ENCODE measurements around the gene CASK. TPM values are rescaled to one million over a fixed set of nuclear protein-coding genes. Genes with fewer than 3 reads are reported as not detected.

Gene CASK
- total and polyA plus RNA-seq, 2 donors (not counting 1 experiment from before 2014, with no cell fraction given) = 27.4 to 78.3 TPM

DNA sequence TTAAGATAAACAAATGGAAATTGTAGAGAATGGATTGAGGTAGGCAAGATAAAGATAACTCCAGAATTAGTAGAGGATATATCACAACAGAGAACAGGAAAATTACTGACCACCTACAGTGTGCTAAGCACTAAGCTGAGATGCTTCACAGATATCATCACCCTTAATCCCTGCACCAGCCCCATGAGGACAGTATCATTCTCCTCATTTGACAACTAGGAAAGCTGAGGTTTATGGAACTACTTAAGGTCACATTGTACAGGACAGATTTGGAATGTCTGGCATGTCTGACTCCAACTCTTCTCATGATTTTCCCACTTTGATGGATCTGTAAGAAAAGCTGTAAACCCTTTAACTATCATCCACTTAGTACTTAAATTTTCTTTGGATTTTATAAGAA, 95.5 kb downstream of the CASK start:
- no peaks in the 10 kb centered on the region for H3K27me3 ChIP-seq (ENCODE audit: control insufficient read depth, insufficient read depth, low read length)
- H3K9me3 ChIP-seq (ENCODE audit: control insufficient read depth, insufficient read depth, low read depth, low read length) = no peaks in the 10 kb centered on the region
- DNase-seq (ENCODE audit: low read depth in 2 of 2) = peak in 1 of 2 donors; percentile 70
- H3K4me3 ChIP-seq (replicated peaks in 1 of 4; ENCODE audit: control extremely low read depth in 1 of 4, insufficient read depth in 1 of 4, low read depth in 3 of 4, low read length in 4 of 4) = no peak overlapping the region
- TF ChIP-seq EZH2 (IDR thresholded peaks at IDR 0.05; ENCODE audit: low read length, missing control alignments) = no peak
- TF ChIP-seq, protein P1, sequence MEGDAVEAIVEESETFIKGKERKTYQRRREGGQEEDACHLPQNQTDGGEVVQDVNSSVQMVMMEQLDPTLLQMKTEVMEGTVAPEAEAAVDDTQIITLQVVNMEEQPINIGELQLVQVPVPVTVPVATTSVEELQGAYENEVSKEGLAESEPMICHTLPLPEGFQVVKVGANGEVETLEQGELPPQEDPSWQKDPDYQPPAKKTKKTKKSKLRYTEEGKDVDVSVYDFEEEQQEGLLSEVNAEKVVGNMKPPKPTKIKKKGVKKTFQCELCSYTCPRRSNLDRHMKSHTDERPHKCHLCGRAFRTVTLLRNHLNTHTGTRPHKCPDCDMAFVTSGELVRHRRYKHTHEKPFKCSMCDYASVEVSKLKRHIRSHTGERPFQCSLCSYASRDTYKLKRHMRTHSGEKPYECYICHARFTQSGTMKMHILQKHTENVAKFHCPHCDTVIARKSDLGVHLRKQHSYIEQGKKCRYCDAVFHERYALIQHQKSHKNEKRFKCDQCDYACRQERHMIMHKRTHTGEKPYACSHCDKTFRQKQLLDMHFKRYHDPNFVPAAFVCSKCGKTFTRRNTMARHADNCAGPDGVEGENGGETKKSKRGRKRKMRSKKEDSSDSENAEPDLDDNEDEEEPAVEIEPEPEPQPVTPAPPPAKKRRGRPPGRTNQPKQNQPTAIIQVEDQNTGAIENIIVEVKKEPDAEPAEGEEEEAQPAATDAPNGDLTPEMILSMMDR (conservative IDR thresholded peaks at IDR 0.05 in 1 of 2, IDR thresholded peaks at IDR 0.05 in 1 of 2; ENCODE audit: low read depth in 1 of 2, low read length in 2 of 2) = no peak
- H3K36me3 ChIP-seq (ENCODE audit: control insufficient read depth, insufficient read depth, low read length) = no peaks in the 10 kb centered on the region
- H3K4me2 ChIP-seq (ENCODE audit: extremely low read depth, insufficient read depth, low read length) = no peak overlapping the region
- no peak overlapping the region for H2AFZ ChIP-seq (ENCODE audit: low read length)
- H4K20me1 ChIP-seq (ENCODE audit: control insufficient read depth, extremely low read depth, insufficient read depth, low read length) = no peaks in the 10 kb centered on the region
- H3K9ac ChIP-seq (ENCODE audit: insufficient read depth, low read length) = no peak overlapping the region
- peaks cover 2% of the 10 kb centered on the region for H3K4me1 ChIP-seq (ENCODE audit: control insufficient read depth, extremely low read depth, insufficient read depth, low read length)
- no peak overlapping the region for H3K27ac ChIP-seq (ENCODE audit: insufficient read depth, low read length)
- H3K79me2 ChIP-seq (ENCODE audit: control insufficient read depth, insufficient read depth, low read length) = no peaks in the 10 kb centered on the region

DNA sequence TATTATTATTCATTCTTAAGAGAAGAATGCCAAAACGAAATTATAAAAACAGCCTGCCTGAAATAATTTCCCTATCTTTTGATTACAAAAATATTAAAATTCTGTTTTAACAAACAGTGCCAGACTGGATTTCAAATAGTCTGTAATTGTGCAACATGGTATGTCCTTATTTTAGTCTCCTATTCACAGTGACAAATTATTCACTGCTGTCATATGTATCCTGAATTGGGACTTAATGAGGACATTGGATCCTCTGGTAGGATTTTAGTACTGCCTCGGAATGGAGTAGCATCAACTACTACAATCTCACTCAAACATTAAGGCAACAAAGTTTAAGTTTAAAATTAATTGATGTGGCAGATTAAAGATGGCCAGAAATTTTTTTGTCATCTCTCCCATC, 97.6 kb downstream of the CASK start:
- Histone ChIP-seq H3K27ac (ENCODE audit: insufficient read depth, low read length) (no peak overlapping the region), H3K27me3 (ENCODE audit: control insufficient read depth, insufficient read depth, low read length) (no peaks in the 10 kb centered on the region), H3K4me3 (replicated peaks in 1 of 4; ENCODE audit: control extremely low read depth in 1 of 4, insufficient read depth in 1 of 4, low read depth in 3 of 4, low read length in 4 of 4) (no peak overlapping the region), H3K4me2 (ENCODE audit: extremely low read depth, insufficient read depth, low read length) (no peak overlapping the region), H2AFZ (ENCODE audit: low read length) (no peak overlapping the region), H3K4me1 (ENCODE audit: control insufficient read depth, extremely low read depth, insufficient read depth, low read length) (peaks cover 2% of the 10 kb centered on the region), H3K79me2 (ENCODE audit: control insufficient read depth, insufficient read depth, low read length) (no peaks in the 10 kb centered on the region), H3K36me3 (ENCODE audit: control insufficient read depth, insufficient read depth, low read length) (no peaks in the 10 kb centered on the region), H4K20me1 (ENCODE audit: control insufficient read depth, extremely low read depth, insufficient read depth, low read length) (no peaks in the 10 kb centered on the region), H3K9ac (ENCODE audit: insufficient read depth, low read length) (no peak overlapping the region), H3K9me3 (ENCODE audit: control insufficient read depth, insufficient read depth, low read depth, low read length) (no peaks in the 10 kb centered on the region)
- TF ChIP-seq, protein P1 (conservative IDR thresholded peaks at IDR 0.05 in 1 of 2, IDR thresholded peaks at IDR 0.05 in 1 of 2; ENCODE audit: low read depth in 1 of 2, low read length in 2 of 2) = no peak
- TF ChIP-seq EZH2 (IDR thresholded peaks at IDR 0.05; ENCODE audit: low read length, missing control alignments) = no peak
- DNase-seq (ENCODE audit: low read depth in 2 of 2) = no peak

- Histone ChIP-seq H2AFZ (ENCODE audit: low read length) (no peak overlapping the region), H3K27me3 (ENCODE audit: control insufficient read depth, insufficient read depth, low read length) (no peaks in the 10 kb centered on the region), H3K36me3 (ENCODE audit: control insufficient read depth, insufficient read depth, low read length) (no peaks in the 10 kb centered on the region), H3K4me1 (ENCODE audit: control insufficient read depth, extremely low read depth, insufficient read depth, low read length) (peaks cover 2% of the 10 kb centered on the region), H3K79me2 (ENCODE audit: control insufficient read depth, insufficient read depth, low read length) (no peaks in the 10 kb centered on the region), H4K20me1 (ENCODE audit: control insufficient read depth, extremely low read depth, insufficient read depth, low read length) (no peaks in the 10 kb centered on the region), H3K9me3 (ENCODE audit: control insufficient read depth, insufficient read depth, low read depth, low read length) (no peaks in the 10 kb centered on the region), H3K9ac (ENCODE audit: insufficient read depth, low read length) (no peak overlapping the region), H3K4me2 (ENCODE audit: extremely low read depth, insufficient read depth, low read length) (no peak overlapping the region), H3K27ac (ENCODE audit: insufficient read depth, low read length) (no peak overlapping the region), H3K4me3 (replicated peaks in 1 of 4; ENCODE audit: control extremely low read depth in 1 of 4, insufficient read depth in 1 of 4, low read depth in 3 of 4, low read length in 4 of 4) (no peak overlapping the region)
- peak; percentile 35 to 67 for DNase-seq (ENCODE audit: low read depth in 2 of 2)
- TF ChIP-seq, protein P1 (conservative IDR thresholded peaks at IDR 0.05 in 1 of 2, IDR thresholded peaks at IDR 0.05 in 1 of 2; ENCODE audit: low read depth in 1 of 2, low read length in 2 of 2) = no peak
- no peak for TF ChIP-seq EZH2 (IDR thresholded peaks at IDR 0.05; ENCODE audit: low read length, missing control alignments)
These were observed 98.8 kb downstream of the CASK start for GRCh38 chrX:41824551-41824950.

Data from fibroblast of lung (primary cell).